WTC11 (cell line): ENCODE data around the gene NHSL2. TPM values are rescaled to one million over a fixed set of nuclear protein-coding genes. Genes with fewer than 3 reads are reported as not detected.

Experiments used
- ATAC-seq: fragments of 200-7000 bp; cut with Tn5 transposase; 2 replicates; pipeline ENCODE4 v1.10.0; 2021; ENCODE audit warnings: mild to moderate bottlenecking, moderate library complexity
- CTCF ChIA-PET: fragments of 300-600 bp; sonication (Branson Sonifier 250); formaldehyde crosslinking; loops from one replicate; lab custom pipeline; 2021; ENCODE audit warnings: antibody characterized with exemption; lab: Charles Lee
- POLR2A ChIA-PET: fragments of 350-600 bp; sonication (Branson Sonifier 250); formaldehyde crosslinking; loops from one replicate; lab custom pipeline; 2021; ENCODE audit warnings: antibody characterized with exemption; lab: Charles Lee
- DNase-seq: peaks from one replicate; pipeline ENCODE4 v3.0.0; 2021; ENCODE audit warnings: low spot score
- H3K27ac Mint-ChIP-seq: 2 replicates; pipeline ENCODE4 v1.8.0; 2021; ENCODE audit warnings: mixed read lengths
- H3K27me3 Mint-ChIP-seq: 2 replicates; pipeline ENCODE4 v1.8.0; 2021; ENCODE audit warnings: low read depth, mild to moderate bottlenecking, moderate library complexity, mixed read lengths
- H3K36me3 Mint-ChIP-seq: 2 replicates; pipeline ENCODE4 v1.8.0; 2021; ENCODE audit warnings: mixed read lengths
- H3K4me1 Mint-ChIP-seq: 2 replicates; pipeline ENCODE4 v1.8.0; 2022; ENCODE audit warnings: mixed read lengths
- H3K4me3 Mint-ChIP-seq: 2 replicates; pipeline ENCODE4 v1.8.0; 2021; ENCODE audit warnings: mild to moderate bottlenecking, moderate library complexity, mixed read lengths
- H3K9me3 Mint-ChIP-seq: 2 replicates; pipeline ENCODE4 v1.8.0; 2021; ENCODE audit warnings: mixed read lengths
- AR ChIP-seq: fragments of 250-450 bp; sonication (Bioruptor Pico); IDR thresholded peaks from 2 replicates; pipeline ENCODE4 v1.9.0; 2021; ENCODE audit warnings: mild to moderate bottlenecking
- ATF6 ChIP-seq: sonication (generic); formaldehyde crosslinking; IDR thresholded peaks from 2 replicates; pipeline ENCODE4 v1.8.1; 2023; ENCODE audit warnings: mild to moderate bottlenecking, missing genetic modification reagents
- CTCF ChIP-seq: fragments of 200-600 bp; IDR thresholded peaks from 2 replicates; pipeline ENCODE4 v1.8.0; 2022; ENCODE audit warnings: antibody characterized with exemption
- ELF4 ChIP-seq: sonication (generic); formaldehyde crosslinking; IDR thresholded peaks from 2 replicates; pipeline ENCODE4 v1.8.1; 2022; ENCODE audit warnings: low read depth, mild to moderate bottlenecking, moderate library complexity, missing genetic modification reagents
- JAZF1 ChIP-seq: fragments of 250-450 bp; sonication (Bioruptor Pico); IDR thresholded peaks from 2 replicates; pipeline ENCODE4 v1.9.0; 2021; ENCODE audit warnings: moderate library complexity, mild to moderate bottlenecking, inconsistent platforms
- NFE2L1 ChIP-seq: sonication (generic); formaldehyde crosslinking; IDR thresholded peaks from 2 replicates; pipeline ENCODE4 v1.8.1; 2023; ENCODE audit warnings: missing genetic modification reagents
- SMAD4 ChIP-seq: sonication (generic); formaldehyde crosslinking; IDR thresholded peaks from 2 replicates; pipeline ENCODE4 v1.8.0; 2022; ENCODE audit warnings: mild to moderate bottlenecking, missing genetic modification reagents
- TCF7 ChIP-seq: sonication (generic); formaldehyde crosslinking; IDR thresholded peaks from 2 replicates; pipeline ENCODE4 v1.8.0; 2022; ENCODE audit warnings: mild to moderate bottlenecking, low read depth, missing genetic modification reagents, moderate library complexity
- ZNF317 ChIP-seq: sonication (generic); formaldehyde crosslinking; IDR thresholded peaks from 2 replicates; pipeline ENCODE4 v1.8.1; 2023; ENCODE audit warnings: low read depth, mild to moderate bottlenecking, moderate library complexity, missing genetic modification reagents, borderline replicate concordance
- ZNF512 ChIP-seq: sonication (generic); formaldehyde crosslinking; IDR thresholded peaks from 2 replicates; pipeline ENCODE4 v1.8.1; 2022; ENCODE audit warnings: missing genetic modification reagents, borderline replicate concordance
- total RNA-seq: library from RNA; stranded (reverse); gene quantifications from 3 replicates; pipeline ENCODE4 v1.2.3, GENCODE V29; 2021
- TF ChIP-seq, protein P1 (sequence below): sonication (generic); formaldehyde crosslinking; IDR thresholded peaks from 2 replicates; pipeline ENCODE4 v1.8.1; 2023; ENCODE audit warnings: mild to moderate bottlenecking, missing genetic modification reagents, borderline replicate concordance

NHSL2 gene
- total RNA-seq, 1 experiment from 2014 or later = 7.9 TPM

GRCh38 chrX:71998836-71999509 lies 88.3 kb downstream of the NHSL2 start:
- DNase-seq = no peak
- TF ChIP-seq NFE2L1 (CRISPR knock-in tag) (no peak), CTCF (0 out of 2 replicates have a peak, but pooled peaks have one; percentile 32), TCF7 (no peak), ZNF317 (CRISPR knock-in tag) (no peak)
- TF ChIP-seq, all 79 proteins: peak for 1
- CTCF ChIA-PET = interaction anchor here (0.6 to 3.2 kb wide), 7 partner anchors 23 to 89 kb away, joined by 3 to 29 read pairs (median 4); partner anchors contain the start of gene NHSL2
- H3K27me3 Mint-ChIP-seq = peaks cover 3% of the 10 kb centered on the region; the same call in 1 of the 2 replicates
- H3K27ac Mint-ChIP-seq = no peak overlapping the region
- POLR2A ChIA-PET = interaction anchor here (1.3 kb wide), 1 partner anchor 88 kb away, joined by 5 read pairs; the partner anchor contains the start of gene NHSL2
- H3K4me1 Mint-ChIP-seq = peaks cover 71% of the 10 kb centered on the region
- H3K36me3 Mint-ChIP-seq = no peaks in the 10 kb centered on the region
- H3K4me3 Mint-ChIP-seq = no peak overlapping the region
- no peaks in the 10 kb centered on the region for H3K9me3 Mint-ChIP-seq
- ATAC-seq = peak; percentile 45

DNA sequence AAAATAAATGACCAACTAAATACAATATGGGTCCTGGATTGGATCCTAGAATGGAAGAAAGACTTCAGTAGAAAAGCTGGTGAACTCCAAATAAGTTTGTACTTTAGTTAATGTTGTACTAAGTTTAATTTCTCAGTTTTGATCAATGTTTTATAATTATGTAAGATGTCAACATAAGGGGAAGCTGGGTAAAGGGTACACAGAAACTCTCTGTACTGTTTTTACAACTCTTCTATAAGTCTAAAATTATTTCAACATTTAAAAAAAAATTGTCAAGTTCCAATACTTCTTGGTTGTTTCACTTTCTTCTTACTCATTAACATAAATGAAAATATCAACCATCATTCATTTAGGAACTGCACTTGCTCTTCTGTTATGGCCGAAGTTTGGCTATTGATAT lies 88.9 kb downstream of the NHSL2 start:
- no peak overlapping the region for H3K27ac Mint-ChIP-seq
- no peak for DNase-seq
- ChIA-PET POLR2A (interaction anchor here (1.3 kb wide), 1 partner anchor 89 kb away, joined by 5 read pairs; the partner anchor contains the start of gene NHSL2), CTCF (interaction anchor here (3.2 kb wide), 1 partner anchor 89 kb away, joined by 29 read pairs; the partner anchor contains the start of gene NHSL2)
- H3K9me3 Mint-ChIP-seq = no peaks in the 10 kb centered on the region
- H3K4me1 Mint-ChIP-seq = peaks cover 73% of the 10 kb centered on the region
- no peak overlapping the region for H3K4me3 Mint-ChIP-seq
- no peak for TF ChIP-seq AR (CRISPR knock-in tag)
- TF ChIP-seq, all 79 proteins: peak for 0
- no peak for ATAC-seq
- no peaks in the 10 kb centered on the region for H3K36me3 Mint-ChIP-seq
- H3K27me3 Mint-ChIP-seq = peaks cover 3% of the 10 kb centered on the region; the same call in 1 of the 2 replicates

- TF ChIP-seq ELF4 (CRISPR knock-in tag) (no peak), SMAD4 (no peak), ZNF512 (no peak), TCF7 (no peak), JAZF1 (CRISPR knock-in tag) (no peak), ATF6 (CRISPR knock-in tag) (no peak)
- TF ChIP-seq, protein P1, sequence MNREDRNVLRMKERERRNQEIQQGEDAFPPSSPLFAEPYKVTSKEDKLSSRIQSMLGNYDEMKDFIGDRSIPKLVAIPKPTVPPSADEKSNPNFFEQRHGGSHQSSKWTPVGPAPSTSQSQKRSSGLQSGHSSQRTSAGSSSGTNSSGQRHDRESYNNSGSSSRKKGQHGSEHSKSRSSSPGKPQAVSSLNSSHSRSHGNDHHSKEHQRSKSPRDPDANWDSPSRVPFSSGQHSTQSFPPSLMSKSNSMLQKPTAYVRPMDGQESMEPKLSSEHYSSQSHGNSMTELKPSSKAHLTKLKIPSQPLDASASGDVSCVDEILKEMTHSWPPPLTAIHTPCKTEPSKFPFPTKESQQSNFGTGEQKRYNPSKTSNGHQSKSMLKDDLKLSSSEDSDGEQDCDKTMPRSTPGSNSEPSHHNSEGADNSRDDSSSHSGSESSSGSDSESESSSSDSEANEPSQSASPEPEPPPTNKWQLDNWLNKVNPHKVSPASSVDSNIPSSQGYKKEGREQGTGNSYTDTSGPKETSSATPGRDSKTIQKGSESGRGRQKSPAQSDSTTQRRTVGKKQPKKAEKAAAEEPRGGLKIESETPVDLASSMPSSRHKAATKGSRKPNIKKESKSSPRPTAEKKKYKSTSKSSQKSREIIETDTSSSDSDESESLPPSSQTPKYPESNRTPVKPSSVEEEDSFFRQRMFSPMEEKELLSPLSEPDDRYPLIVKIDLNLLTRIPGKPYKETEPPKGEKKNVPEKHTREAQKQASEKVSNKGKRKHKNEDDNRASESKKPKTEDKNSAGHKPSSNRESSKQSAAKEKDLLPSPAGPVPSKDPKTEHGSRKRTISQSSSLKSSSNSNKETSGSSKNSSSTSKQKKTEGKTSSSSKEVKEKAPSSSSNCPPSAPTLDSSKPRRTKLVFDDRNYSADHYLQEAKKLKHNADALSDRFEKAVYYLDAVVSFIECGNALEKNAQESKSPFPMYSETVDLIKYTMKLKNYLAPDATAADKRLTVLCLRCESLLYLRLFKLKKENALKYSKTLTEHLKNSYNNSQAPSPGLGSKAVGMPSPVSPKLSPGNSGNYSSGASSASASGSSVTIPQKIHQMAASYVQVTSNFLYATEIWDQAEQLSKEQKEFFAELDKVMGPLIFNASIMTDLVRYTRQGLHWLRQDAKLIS (CRISPR knock-in tag) = no peak
- ATAC-seq (0 out of 2 replicates have a peak, but pooled peaks have one; percentile 6), DNase-seq (peak; percentile 21)
- Mint-ChIP-seq H3K27me3 (no peaks in the 10 kb centered on the region; the same call in 1 of the 2 replicates), H3K4me1 (peaks cover 65% of the 10 kb centered on the region), H3K4me3 (peak overlapping the region; percentile 29; the same call in 1 of the 2 replicates), H3K36me3 (no peaks in the 10 kb centered on the region), H3K9me3 (no peaks in the 10 kb centered on the region), H3K27ac (peak overlapping the region; percentile 95)
- ChIA-PET CTCF (interaction anchor here (0.5 to 4.3 kb wide), 7 partner anchors 17 to 493 kb away, joined by 3 to 47 read pairs (median 3); partner anchors contain the start of gene NHSL2), POLR2A (interaction anchor here (1.0 kb wide), 1 partner anchor 44 kb away, joined by 5 read pairs; no protein-coding TSS in a partner anchor)
These were observed 90.8 kb downstream of the NHSL2 start for GRCh38 chrX:72001471-72001870.
